ENCODE data around the gene MOB2. TPM values are rescaled to one million over a fixed set of nuclear protein-coding genes. Genes with fewer than 3 reads are reported as not detected.

The MOB2 gene
- total RNA-seq, 1 donor from 2014 or later, result 22.6 TPM

DNA sequence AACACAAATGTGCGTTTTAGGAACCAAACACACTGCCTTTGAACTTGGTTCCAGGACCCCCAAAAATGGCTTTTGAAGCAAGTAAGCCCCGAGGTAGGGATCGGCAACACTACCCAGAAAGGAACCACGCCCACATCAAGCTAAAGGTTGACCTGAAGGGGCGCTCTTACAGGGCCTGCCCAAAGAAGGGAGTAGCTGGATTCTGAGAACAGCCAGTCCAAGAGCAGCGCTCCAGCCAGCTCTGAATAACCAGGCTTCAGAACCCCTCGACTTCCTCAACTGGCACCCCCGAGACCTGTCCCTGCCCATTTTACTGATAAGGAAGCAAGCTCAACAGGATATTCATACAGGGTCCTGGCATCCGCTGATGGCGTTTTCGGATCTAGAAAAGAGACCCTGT is 18.9 kb upstream of the MOB2 start:
- H3K27me3 Mint-ChIP-seq (ENCODE audit: insufficient read depth), result no peaks in the 10 kb centered on the region
- H3K4me1 Mint-ChIP-seq (ENCODE audit: low read depth), result no peaks in the 10 kb centered on the region
- intact Hi-C loops (cut with micrococcal nuclease), result no loop called here
- peaks cover 9% of the 10 kb centered on the region for H3K36me3 Mint-ChIP-seq (ENCODE audit: low read depth)
- H3K4me3 Mint-ChIP-seq, result no peak overlapping the region
- no peak for DNase-seq (ENCODE audit: low spot score)
- no peaks in the 10 kb centered on the region for H3K9me3 Mint-ChIP-seq
- H3K27ac Mint-ChIP-seq, result no peak overlapping the region

DNA sequence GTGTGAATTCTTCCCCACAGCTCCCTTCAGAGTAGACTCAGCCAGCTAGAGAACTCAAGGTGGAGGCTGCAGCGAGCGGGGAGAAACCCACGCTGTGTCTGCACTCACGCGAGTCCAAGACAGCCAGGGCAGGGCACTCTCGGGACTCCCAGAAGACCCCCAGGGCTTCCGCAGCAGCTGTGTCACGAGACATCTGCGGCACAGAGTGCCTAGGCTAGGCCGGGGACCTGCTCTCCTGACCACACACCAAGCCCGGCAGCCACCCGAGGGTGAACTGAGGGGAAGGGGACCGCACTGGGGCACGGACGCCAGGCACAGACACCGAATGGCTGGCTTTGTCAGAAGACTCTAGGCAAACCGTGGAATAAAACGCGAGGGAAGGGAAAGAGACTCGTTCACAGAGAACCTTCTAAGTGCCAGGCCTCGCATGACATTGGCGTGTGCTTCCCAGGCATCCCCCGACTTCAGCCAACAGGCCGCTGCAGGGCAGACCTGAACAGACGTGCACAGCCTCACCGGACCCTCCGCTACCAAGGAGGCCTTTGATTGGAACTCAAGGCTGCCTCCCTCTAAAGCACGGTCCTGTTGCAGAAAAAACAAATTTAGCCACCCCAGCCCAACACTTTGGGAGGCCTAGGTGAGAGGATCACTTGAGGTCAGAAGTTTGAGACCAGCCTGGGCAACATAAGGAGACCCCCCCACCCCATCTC is 18.2 kb upstream of the MOB2 start:
- DNase-seq (ENCODE audit: low spot score), result no peak
- no peak overlapping the region for H3K4me3 Mint-ChIP-seq
- no peaks in the 10 kb centered on the region for H3K27me3 Mint-ChIP-seq (ENCODE audit: insufficient read depth)
- H3K27ac Mint-ChIP-seq, result no peak overlapping the region
- H3K9me3 Mint-ChIP-seq, result no peaks in the 10 kb centered on the region
- peaks cover 13% of the 10 kb centered on the region for H3K36me3 Mint-ChIP-seq (ENCODE audit: low read depth)
- no peaks in the 10 kb centered on the region for H3K4me1 Mint-ChIP-seq (ENCODE audit: low read depth)
- intact Hi-C loops (cut with micrococcal nuclease), result no loop called here

DNA sequence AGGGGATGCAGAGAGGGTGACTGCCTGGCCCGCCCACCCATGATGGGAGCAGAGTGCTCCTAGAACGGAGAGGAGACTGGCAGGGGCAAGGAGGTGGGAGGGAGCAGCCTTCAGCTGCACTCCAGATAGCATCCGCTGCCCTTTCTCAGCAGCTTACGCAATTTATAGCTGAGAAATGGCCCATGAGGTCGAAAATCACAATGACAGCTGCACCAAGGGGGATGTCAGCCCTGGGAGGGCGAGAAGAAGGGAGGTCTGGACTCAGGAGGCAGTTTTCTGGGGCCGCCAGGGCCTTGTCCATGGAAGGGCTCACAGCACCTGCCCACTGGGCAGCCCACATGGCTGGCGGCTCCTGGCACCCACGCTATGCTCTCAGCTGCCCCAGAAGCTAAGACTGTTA is 17.6 kb upstream of the MOB2 start:
- peaks cover 13% of the 10 kb centered on the region for H3K36me3 Mint-ChIP-seq (ENCODE audit: low read depth)
- no peak overlapping the region for H3K4me3 Mint-ChIP-seq
- H3K27me3 Mint-ChIP-seq (ENCODE audit: insufficient read depth), result no peaks in the 10 kb centered on the region
- no peaks in the 10 kb centered on the region for H3K9me3 Mint-ChIP-seq
- DNase-seq (ENCODE audit: low spot score), result no peak
- no peaks in the 10 kb centered on the region for H3K4me1 Mint-ChIP-seq (ENCODE audit: low read depth)
- H3K27ac Mint-ChIP-seq, result no peak overlapping the region
- intact Hi-C loops (cut with micrococcal nuclease), result no loop called here

DNA sequence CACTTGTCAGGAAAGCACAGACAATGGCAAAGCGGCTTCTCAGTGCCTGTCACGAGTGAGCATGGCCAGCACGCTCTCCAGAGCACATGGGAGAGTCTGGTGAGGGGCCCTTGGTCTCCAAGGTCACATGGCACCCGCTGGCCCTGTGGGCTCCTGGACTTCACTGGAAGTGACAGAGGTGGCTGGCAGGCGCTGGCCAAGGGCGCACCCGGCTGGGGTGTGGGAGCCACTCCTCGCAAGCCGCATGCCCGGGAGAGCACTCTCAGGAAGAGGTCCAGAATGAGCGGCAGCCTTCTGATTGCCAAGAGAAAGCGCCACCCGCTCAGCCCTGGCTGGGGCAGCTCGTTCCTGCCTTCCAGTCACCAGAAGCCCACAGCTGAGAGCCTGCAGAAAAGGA is 17.1 kb upstream of the MOB2 start:
- H3K36me3 Mint-ChIP-seq (ENCODE audit: low read depth), result peaks cover 16% of the 10 kb centered on the region
- H3K27me3 Mint-ChIP-seq (ENCODE audit: insufficient read depth), result no peaks in the 10 kb centered on the region
- H3K27ac Mint-ChIP-seq, result no peak overlapping the region
- no peaks in the 10 kb centered on the region for H3K9me3 Mint-ChIP-seq
- intact Hi-C loops (cut with micrococcal nuclease), result no loop called here
- H3K4me3 Mint-ChIP-seq, result no peak overlapping the region
- no peaks in the 10 kb centered on the region for H3K4me1 Mint-ChIP-seq (ENCODE audit: low read depth)
- no peak for DNase-seq (ENCODE audit: low spot score)

DNA sequence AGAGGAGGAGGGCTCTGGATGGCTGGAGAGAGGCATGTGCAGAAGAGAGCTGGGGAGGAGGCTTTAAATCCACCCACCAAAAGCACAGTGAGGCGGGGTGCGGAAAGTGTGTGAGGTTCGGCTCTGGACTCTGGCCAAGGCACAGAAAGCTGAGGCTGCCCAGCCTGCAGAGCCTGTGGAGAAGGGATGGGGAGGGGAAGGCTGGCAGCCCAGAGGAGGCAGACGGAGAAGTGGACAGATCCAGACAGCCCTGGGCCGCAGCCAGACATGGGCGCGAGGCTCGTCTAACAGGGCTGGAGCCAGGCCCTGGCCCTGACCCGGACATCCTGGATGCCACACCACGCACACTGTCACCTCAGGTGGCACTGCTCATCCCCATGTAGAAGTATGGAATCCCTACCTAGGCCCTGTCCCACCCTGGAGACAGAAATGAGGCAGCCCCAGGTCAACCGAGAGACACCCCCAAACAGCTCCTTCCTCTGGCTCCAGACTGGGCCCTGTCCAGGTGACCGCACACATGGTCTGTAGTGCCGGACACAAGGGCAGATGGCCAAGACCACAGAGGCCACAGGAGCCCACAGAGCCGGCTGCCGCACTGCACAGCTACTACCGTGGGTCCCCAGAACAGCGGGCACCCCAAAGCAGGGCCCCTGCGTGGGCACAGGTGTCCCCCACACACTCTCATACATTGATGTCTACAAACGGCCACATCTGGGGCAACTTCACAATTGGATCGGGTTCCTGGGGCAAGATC is 16.6 kb upstream of the MOB2 start:
- intact Hi-C loops (cut with micrococcal nuclease), result no loop called here
- no peaks in the 10 kb centered on the region for H3K9me3 Mint-ChIP-seq
- H3K4me3 Mint-ChIP-seq, result no peak overlapping the region
- H3K4me1 Mint-ChIP-seq (ENCODE audit: low read depth), result peaks cover 4% of the 10 kb centered on the region
- no peak for DNase-seq (ENCODE audit: low spot score)
- H3K36me3 Mint-ChIP-seq (ENCODE audit: low read depth), result peaks cover 16% of the 10 kb centered on the region
- H3K27ac Mint-ChIP-seq, result no peak overlapping the region
- no peaks in the 10 kb centered on the region for H3K27me3 Mint-ChIP-seq (ENCODE audit: insufficient read depth)

DNA sequence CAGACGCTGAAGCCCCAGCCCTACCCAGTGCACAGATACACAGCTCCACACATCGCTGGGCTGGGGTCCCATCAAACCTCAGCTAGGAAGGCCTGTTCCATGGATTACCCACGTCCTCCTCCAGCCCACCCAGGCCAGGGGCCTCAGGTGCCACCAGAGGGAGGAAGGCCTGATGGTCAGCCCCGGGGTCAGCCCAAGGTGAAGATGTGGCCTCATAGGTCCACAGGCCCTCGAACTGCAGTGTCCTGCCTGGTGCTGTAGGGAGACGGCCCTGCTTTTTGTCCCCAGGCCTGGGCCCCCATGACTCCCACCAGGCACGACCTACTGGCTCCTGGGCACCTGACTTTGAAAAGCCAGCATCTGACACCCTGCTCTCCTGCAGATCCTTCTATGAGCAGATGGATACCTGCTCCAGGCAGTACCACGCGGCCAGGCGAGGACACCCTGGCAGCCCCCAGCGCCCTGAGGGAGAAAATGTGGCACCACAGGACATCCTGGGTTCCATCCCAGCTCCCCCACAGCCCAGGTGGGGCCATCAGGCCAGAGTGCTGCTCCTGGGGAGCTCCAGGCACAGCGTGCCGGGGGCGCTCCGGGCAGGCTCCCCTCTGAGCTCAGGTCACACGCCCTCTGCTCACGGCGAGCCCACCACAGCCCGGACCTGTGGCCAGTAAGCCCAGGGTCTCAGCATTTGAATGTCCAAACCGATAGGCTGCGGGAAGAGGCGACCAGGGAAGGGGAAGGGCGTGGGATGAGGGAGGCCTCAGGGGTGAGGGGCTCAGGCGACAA is 15.8 kb upstream of the MOB2 start:
- no peak overlapping the region for H3K4me3 Mint-ChIP-seq
- no peak overlapping the region for H3K27ac Mint-ChIP-seq
- DNase-seq (ENCODE audit: low spot score), result no peak
- H3K27me3 Mint-ChIP-seq (ENCODE audit: insufficient read depth), result no peaks in the 10 kb centered on the region
- intact Hi-C loops (cut with micrococcal nuclease), result no loop called here
- no peaks in the 10 kb centered on the region for H3K9me3 Mint-ChIP-seq
- peaks cover 16% of the 10 kb centered on the region for H3K36me3 Mint-ChIP-seq (ENCODE audit: low read depth)
- peaks cover 10% of the 10 kb centered on the region for H3K4me1 Mint-ChIP-seq (ENCODE audit: low read depth)

DNA sequence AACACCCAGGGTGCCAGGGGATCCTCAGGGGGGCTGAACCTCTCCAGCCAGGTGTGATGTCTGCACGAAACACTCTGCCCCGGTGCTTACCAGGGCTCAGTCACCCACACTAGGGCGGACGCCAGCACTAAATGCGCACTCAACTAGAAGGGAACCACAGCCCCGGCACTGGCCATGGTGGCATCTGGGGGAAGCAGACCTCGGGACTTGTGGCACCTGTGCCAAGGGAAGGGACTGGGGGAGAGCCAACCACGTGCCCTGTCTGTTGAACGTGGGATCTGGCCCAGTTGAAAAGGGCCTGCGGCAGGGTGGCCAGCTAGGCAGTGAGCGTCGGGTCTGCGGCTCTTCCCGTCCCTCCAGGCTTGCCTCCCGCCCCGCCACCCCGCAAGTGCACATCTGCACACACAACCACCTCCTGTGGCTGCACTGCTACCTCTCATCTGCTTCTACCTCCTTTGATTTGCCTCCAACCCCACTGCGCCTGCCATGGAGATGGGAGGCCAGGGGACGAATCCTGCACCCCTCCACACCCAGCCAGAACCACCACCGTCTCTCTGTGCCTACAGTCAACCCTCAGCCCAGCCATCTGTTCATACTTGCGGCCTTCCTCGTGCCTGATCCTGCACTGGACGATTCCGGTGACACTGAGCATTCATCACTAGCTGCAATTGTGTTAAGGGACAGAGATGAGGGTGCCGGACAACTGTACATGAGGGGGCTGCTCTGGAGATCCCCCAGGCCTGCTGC is 15.0 kb upstream of the MOB2 start:
- DNase-seq (ENCODE audit: low spot score), result no peak
- Mint-ChIP-seq H3K4me3 (no peak overlapping the region), H3K36me3 (ENCODE audit: low read depth) (peaks cover 16% of the 10 kb centered on the region), H3K9me3 (no peaks in the 10 kb centered on the region), H3K27ac (no peak overlapping the region), H3K27me3 (ENCODE audit: insufficient read depth) (no peaks in the 10 kb centered on the region), H3K4me1 (ENCODE audit: low read depth) (peaks cover 18% of the 10 kb centered on the region)
- intact Hi-C loops (cut with micrococcal nuclease), result no loop called here

DNA sequence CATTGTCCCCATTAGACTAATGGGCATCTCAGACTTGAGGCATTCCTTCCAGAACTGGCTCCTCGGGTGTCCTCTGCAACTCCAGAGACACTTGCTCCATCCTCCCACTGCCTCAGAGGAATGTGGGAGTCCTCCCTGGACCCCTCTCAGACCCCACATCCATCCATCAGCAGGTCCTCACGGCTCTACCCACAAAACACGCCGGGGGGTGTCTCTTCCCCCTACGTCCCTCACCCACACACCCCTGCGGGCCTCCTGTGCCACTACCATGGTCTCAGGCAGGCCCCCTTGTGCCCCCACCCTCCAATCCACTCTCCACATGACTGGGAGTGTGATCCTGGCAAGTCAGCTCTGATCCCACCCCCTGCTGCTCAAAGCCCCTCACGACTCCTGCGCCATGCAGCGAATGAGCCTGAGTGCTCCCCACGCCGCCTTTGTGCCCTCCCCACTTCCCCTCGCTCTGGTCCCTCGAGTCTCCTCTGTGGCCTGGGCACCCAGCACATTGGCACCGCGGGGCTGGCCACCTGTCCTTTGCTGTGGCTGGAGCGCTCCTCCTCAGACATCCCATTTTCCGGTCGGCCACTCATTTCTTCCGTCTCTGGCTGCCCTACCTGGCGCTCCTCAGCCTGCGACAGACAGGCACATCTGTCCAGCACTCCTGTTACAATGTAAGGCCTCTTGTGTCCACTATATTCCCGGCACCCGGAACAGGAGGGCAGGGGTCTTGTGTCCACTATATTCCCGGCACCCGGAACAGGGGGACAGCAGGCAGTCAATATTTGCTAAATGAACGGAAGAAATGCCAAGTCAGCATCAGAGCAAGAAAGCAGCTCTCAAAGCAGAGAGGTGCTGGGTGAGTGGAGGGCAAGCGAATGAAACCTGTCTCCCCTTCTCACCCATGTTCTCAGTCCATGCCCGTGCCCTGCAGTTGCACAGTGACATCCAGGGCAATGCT is 14.2 kb upstream of the MOB2 start:
- H3K4me3 Mint-ChIP-seq, result no peak overlapping the region
- H3K9me3 Mint-ChIP-seq, result no peaks in the 10 kb centered on the region
- no peaks in the 10 kb centered on the region for H3K27me3 Mint-ChIP-seq (ENCODE audit: insufficient read depth)
- intact Hi-C loops (cut with micrococcal nuclease), result no loop called here
- peaks cover 18% of the 10 kb centered on the region for H3K4me1 Mint-ChIP-seq (ENCODE audit: low read depth)
- DNase-seq (ENCODE audit: low spot score), result no peak
- H3K27ac Mint-ChIP-seq, result no peak overlapping the region
- H3K36me3 Mint-ChIP-seq (ENCODE audit: low read depth), result peaks cover 16% of the 10 kb centered on the region

DNA sequence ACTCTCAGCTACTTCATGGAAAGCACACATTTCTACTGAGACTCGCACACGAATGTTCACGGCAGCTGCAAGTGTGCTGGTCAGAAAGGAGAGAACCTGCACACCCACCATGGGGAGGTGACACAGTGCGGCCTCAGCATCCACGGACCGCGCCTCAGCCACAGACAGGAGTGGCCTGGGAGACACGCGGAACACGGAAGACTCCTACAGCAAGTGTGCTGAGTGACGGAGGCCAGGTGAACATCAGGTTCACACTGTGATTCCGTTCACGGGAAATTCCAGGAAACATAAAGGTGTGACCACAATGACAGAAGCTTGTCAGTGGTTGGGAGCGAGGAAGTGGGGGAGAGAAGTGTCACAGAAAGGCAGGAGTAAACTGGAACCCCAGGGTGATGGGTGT is 13.3 kb upstream of the MOB2 start:
- Mint-ChIP-seq H3K4me3 (no peak overlapping the region), H3K27me3 (ENCODE audit: insufficient read depth) (no peaks in the 10 kb centered on the region), H3K4me1 (ENCODE audit: low read depth) (peaks cover 18% of the 10 kb centered on the region), H3K27ac (no peak overlapping the region), H3K9me3 (no peaks in the 10 kb centered on the region), H3K36me3 (ENCODE audit: low read depth) (peaks cover 16% of the 10 kb centered on the region)
- intact Hi-C loops (cut with micrococcal nuclease), result no loop called here
- no peak for DNase-seq (ENCODE audit: low spot score)

DNA sequence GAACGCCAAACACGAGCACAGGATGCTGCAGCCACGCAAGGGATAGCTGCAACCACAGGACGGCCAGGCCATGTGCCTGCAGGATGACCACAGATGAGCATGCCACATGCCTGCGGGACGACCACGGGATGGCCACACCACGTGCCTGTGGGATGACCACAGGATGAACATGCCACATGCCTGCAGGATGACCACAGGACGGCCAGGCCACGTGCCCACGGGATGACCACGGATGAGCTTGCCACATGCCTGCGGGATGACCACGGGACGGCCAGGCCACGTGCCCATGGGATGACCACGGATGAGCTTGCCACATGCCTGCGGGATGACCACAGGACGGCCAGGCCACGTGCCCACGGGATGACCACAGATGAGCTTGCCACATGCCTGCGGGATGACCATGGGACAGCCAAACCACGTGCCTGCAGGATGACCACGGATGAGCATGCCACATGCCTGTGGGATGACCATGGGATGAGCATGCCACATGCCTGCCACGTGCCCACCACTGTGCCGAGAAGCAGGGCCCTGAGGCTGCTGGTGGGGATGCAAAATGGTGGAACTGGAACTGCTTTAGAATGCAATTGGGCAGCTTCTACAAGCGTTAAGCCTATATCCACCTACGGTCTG is 12.8 kb upstream of the MOB2 start:
- no peak for DNase-seq (ENCODE audit: low spot score)
- no peak overlapping the region for H3K27ac Mint-ChIP-seq
- no peak overlapping the region for H3K4me3 Mint-ChIP-seq
- intact Hi-C loops (cut with micrococcal nuclease), result no loop called here
- peaks cover 16% of the 10 kb centered on the region for H3K36me3 Mint-ChIP-seq (ENCODE audit: low read depth)
- H3K9me3 Mint-ChIP-seq, result no peaks in the 10 kb centered on the region
- no peaks in the 10 kb centered on the region for H3K27me3 Mint-ChIP-seq (ENCODE audit: insufficient read depth)
- peaks cover 18% of the 10 kb centered on the region for H3K4me1 Mint-ChIP-seq (ENCODE audit: low read depth)

DNA sequence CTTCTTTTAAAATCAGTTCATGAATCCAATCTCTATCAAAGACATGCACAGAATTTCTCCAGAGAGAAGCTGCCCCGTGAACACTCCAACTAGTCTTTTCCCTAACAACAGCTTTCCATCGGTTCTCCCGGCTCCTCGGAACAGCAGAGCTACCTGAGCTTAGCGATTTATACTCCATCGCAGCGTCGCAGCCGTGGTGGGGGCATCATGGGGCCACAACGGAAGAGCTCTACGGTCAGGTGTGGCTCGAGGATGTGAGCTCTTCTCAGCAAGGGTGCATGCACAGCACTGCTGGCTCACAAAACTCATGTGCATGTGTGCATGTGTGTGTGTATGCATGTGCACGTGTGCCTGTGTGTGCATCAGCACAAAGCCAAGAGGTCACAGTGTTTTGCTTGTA is 11.7 kb upstream of the MOB2 start:
- Mint-ChIP-seq H3K9me3 (no peaks in the 10 kb centered on the region), H3K36me3 (ENCODE audit: low read depth) (peaks cover 16% of the 10 kb centered on the region), H3K4me3 (no peak overlapping the region), H3K4me1 (ENCODE audit: low read depth) (peaks cover 18% of the 10 kb centered on the region), H3K27ac (no peak overlapping the region), H3K27me3 (ENCODE audit: insufficient read depth) (no peaks in the 10 kb centered on the region)
- DNase-seq (ENCODE audit: low spot score), result no peak
- intact Hi-C loops (cut with micrococcal nuclease), result no loop called here

Measured in activated T-helper 1 cell treated with anti-CD3 and anti-CD28 coated beads, Interleukin-12 subunit alpha, Interleukin-12 subunit beta, Interleukin-2, Interleukin-4 antibody, amounts not matched to agents 30 ng/mL and 10 ng/mL and 1 ng/mL, durations not matched to agents 14 hours and 24 hours and 36 hours (primary cell).